NCI-H1092 treated with DMSO at 0.1 percent for 48 hours (cell line): ENCODE data around the gene SLC25A22.

Experiments
- DNase-seq: peaks from one replicate; lab custom pipeline; 2025; lab: John Stamatoyannopoulos, UW

The SLC25A22 gene

GRCh38 chr11:833849-834311 is 35.8 kb upstream of the SLC25A22 start:
- no peak for DNase-seq

DNA sequence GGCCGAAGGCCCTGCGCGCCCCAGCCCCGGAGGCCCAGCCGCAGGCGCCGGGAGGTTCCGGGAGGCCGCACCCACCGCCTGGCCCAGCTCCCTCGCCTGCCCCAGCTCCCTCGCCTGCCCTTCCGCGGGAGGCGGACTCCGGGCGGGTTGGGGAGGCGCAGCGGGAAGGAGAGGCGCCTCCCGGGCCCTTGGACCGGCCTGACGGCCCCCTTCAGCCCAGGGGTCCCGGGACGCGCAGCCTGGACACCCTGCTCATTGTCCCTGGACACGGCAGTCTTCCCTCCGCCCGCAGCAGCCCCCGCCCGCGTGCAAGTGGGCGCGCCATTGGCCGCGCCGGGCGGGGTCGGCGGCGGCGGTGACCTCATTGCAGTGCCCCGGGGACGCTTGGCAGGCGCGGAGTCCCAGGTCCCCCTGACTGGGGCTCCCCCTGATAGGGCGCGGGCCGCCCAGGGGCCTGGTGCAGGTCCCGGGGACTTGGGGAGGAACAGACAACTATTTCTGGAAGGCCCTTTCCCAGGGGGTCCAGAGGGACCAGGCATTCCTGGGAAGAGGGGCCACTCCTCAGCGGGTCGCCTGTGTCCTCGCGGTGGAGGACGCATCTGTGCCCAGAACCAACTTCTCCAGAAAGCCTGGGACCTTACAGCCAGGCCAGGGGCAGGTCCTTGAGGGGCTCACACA is 35.2 kb upstream of the SLC25A22 start:
- DNase-seq, result peak; percentile 21

DNA sequence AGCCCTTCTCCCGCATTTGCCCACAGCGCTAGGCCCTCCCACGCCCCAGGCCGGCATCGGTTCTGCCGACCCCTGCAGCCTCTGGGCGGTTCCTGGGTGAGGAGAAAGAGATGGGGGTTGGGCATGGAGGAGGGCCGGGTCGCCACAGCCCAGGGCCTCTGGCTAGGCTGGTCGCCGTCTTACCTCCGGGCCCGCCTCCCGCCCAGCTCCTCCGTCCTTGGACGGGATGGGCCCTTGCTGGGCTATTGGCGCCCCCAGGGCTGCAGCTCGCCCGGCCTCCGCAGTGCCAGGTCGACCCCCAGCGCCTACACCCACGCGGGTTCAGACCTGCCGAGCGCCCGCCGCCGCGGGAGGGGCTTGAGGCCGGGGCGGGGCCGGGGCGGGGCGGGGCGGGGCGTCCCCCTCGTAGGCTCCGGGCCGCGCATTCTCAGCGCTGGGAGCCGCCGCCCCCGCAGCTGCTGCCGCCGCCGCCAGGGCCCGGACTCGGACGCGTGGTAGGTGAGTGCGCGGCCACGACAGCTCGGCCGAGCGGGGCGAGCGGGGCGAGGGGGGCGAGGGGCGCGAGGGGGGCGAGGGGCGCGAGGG is 34.5 kb upstream of the SLC25A22 start, which contains the start of gene CD151:
CD151 (plus strand) TSS at position 424 of the 585 bp plus-strand sequence. CDS start 3,118 bp downstream, outside the sequence.
- DNase-seq, result peak; percentile 9

- DNase-seq, result no peak
Measured at GRCh38 chr11:831961-832528, 34.0 kb upstream of the SLC25A22 start.

DNA sequence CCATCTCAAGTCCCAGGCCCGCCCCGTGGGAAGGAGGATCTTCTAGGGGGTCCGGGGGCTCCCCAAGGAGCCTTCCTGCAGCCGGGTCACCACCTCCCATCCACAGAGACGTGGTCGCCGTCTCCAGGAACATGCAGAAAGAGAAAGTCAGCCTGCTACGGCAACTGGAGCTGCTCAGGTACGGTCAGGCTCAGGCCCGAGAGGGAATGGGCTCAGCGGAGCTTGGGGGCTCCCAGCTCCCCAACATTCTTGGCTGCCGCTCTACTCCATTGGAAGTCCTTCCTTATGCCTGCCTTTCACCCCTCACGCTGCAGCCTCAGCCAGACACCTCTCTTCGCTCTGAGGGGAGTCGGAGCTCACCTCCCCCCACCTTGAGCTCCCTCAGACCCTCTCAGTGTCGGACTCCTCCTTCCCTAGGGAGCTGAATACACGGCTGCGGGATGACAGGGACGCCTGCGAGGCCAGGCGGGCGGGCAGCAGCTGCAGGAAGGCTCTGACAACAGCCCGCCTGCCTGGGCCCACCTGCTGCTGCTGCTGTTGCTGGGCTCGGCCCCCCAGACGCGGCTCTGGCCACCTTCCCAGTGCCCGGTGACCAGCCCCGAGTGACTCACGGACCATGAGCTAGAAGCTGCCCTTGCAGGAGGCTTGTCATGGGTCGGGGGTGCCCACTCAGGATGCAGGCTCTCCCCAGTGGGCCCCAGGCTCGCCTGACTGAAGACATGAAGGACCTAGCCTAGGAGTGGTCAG is 33.2 kb upstream of the SLC25A22 start:
- DNase-seq, result peak; percentile 56

DNA sequence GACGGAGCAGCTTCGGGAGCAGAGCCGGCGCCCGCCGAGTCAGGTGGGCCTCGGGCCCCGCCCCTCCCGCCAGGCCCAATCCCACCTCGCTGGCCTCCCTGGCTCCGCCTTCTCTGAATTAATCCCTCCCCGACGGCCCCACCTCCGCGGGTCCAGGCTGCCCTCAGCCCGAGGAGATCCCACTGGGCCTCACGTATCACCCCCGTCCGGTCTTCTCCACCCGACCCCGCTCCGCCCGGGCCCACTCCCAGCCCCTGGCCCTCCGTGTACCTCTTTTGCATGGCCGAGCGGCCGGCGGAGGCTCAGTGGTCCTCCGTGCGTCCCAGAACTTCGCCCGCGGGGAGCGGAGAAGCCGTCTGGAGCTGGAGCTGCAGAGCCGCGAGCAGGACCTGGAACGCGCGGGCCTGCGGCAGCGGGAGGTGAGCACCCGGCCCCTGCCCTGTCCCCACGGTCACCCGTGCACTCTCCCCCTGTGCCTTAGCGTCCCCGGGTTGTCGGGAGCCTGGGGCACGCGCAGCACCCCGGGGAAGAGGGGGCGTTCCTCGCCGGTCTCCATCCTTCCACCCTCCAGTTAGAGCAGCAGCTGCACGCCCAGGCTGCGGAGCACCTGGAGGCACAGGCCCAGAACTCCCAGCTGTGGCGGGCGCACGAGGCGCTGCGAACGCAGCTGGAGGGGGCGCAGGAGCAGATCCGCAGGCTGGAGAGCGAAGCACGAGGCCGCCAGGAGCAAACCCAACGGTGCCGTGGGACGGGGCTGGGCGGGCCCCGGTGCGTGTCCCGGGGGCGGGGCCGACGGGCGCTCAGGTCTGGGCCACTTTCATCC is 32.4 kb upstream of the SLC25A22 start:
- DNase-seq, result peak; percentile 80

DNA sequence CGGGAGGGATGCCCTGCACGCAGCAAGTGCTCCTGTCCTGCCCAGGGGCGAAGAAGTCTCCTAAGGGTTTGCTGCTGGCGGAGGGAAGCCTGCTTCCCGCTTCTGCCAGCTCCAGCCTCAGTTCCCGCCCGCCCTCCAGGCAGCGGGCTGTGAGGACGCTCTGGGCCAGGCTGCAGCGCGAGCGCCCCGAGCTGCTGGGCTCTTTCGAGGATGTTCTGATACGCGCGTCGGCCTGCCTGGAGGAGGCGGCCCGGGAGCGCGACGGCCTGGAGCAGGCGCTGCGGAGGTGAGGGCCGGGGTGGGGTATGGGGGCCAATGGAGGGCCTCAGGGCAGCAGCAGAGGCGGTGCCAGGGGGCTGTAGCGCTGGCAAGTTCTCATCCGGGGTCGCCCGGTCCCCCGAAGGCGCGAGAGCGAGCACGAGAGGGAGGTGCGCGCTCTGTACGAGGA is 31.8 kb upstream of the SLC25A22 start:
- DNase-seq, result no peak

DNA sequence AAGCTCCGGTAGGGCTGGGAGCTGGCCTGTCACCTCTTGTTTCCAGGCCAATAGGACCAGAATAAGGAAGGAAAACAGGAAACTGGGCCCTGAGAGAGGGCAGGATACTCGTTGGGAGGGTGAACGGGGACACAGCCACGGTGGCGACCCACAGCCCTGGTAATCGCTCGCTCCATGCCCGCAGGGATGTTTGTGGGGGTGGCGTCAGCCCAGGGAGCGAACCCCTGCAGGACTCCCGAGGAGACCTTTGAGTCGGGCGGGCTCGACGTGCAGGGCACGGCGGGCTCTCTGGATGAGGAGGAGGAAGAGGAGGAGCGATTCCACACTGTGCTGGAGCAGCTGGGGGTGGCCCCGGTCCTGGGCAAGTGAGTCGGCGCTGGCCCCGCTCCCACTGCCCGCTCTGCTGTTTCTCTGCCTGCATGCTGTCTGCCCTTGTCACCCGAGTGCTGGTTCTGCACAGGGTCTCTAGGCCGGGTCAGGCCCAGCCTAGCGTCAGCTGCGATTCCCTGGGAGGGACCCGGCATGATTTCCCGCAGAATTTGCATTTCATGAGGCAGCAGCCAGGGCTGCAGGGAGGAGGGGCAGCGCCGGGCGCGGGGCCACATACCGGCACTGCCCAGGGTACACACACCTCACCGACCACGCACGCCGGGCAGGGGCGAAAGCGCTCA is 31.2 kb upstream of the SLC25A22 start:
- DNase-seq, result no peak

- DNase-seq, result no peak
Measured at GRCh38 chr11:828506-829175, 30.6 kb upstream of the SLC25A22 start.

DNA sequence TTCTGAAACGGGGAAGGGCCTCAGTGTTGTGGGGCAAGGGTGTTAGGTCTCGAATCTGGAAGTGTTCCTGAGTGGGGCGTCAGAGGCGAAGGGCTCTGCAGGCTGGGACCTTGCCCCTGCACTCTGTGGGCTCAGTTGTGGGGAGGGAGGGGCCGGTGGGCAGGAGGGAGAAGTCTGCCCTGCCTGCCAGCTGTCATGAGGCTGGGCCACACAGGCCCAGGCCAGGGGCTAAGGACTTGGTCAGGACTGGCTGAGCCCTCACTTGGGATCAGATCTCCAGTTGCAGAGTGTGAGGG is 29.8 kb upstream of the SLC25A22 start, which contains the start of gene CRACR2B:
CRACR2B (plus strand) TSS at position 23 of the 296 bp plus-strand sequence. CDS start 689 bp downstream, outside the sequence.
- DNase-seq, result no peak

GRCh38 chr11:827146-827896 is 29.2 kb upstream of the SLC25A22 start:
- DNase-seq, result no peak

- no peak for DNase-seq
Measured at GRCh38 chr11:826836-827145, 28.7 kb upstream of the SLC25A22 start.

DNA sequence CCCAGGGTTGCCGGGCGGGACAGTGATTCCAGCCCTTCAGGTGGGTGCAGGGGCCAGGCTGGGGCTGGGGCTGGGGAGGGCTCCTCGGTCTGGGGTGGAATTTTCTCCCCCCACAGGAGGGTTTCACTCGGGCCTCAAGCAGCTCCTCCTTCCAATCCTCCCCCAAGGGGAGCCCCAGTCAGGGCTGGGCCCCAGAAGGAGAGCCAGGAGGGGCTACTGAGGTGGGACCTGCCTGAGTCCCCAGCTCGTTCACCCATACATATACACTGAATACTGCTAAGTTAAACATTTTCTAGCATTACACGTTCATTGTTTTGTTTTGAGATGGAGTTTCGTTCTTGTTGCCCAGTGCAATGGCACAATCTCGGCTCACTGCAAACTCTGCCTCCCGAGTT is 28.1 kb upstream of the SLC25A22 start:
- no peak for DNase-seq

- no peak for DNase-seq
Measured at GRCh38 chr11:825366-826226, 27.5 kb upstream of the SLC25A22 start.

DNA sequence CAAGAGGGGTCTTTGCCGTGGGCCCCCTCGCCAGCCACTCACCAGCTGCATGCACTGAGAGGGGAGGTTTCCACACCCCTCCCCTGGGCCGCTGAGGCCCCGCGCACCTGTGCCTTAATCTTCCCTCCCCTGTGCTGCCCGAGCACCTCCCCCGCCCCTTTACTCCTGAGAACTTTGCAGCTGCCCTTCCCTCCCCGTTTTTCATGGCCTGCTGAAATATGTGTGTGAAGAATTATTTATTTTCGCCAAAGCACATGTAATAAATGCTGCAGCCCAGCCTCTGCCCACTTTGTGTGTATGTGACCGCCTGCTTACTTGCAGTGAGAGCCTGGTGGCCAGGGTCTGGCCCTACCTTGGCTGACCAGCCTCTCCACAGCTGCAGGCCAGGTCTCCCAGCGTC is 26.9 kb upstream of the SLC25A22 start:
- peak; percentile 52 for DNase-seq

DNA sequence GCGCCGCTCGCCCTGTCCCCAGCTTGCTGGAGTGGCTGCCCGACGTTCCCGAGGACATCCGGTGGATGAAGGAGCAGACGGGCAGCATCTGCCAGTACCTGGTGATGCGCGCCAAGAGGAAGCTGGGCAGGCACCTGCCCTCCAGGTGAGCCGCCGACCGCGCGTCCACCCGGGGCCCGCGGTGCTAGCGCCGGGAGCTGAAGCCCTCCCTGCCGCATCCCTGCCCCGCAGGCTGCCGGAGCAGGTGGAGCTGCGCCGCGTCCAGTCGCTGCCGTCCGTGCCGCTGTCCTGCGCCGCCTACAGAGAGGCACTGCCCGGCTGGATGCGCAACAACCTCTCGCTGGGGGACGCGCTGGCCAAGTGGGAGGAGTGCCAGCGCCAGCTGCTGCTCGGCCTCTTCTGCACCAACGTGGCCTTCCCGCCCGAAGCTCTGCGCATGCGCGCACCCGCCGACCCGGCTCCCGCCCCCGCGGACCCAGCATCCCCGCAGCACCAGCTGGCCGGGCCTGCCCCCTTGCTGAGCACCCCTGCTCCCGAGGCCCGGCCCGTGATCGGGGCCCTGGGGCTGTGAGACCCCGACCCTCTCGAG is 26.3 kb upstream of the SLC25A22 start:
- peak; percentile 88 for DNase-seq

DNA sequence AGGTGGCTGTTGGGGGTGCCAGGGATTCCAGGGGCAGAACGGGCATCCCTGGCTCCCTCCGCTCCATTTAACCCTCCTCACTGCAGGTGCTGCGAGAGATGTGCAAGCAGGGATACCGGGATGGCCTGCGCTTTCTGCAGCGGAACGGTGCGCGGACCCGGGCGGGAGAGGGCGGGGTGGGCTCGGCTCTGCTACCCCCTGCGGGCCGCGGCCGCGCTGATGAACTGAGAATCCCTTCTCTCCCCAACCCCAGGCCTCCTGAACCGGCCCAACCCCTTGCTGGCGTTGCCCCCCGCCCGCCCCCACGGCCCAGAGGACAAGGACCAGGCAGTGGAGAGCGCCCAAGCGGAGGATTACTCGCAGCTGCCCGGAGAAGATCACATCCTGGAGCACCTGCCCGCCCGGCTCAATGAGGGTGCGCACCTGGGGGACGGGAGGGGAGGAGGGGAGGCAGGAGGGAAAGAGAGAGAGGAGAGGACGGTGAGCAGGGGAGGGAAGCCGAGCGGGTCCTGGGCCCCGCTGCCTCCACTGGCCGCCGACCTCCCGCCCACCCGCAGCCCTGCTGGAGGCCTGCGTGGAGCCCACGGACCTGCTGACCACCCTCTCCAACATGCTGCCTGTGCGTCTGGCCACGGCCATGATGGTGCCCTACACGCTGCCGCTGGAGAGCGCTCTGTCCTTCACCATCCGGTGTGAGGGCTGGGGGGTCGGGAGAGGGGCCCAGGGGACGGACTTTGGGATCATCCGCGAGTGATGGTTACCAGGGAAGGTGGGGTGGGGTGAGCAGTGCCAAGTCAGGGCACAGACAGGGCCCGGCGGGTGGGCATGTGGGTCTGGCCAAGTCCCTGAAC is 25.6 kb upstream of the SLC25A22 start:
- DNase-seq, result no peak
